ENCODE results near the gene CDCA4. TPM values are rescaled to one million over a fixed set of nuclear protein-coding genes. Genes with fewer than 3 reads are reported as not detected.

Gene CDCA4
- total and polyA plus RNA-seq, 10 of the 15 experiments (the other 5 are each of a cell fraction or from before 2014, with no cell fraction given), result 10.4 to 64.0 (median 52.1) TPM

GRCh38 chr14:105045710-105046326, 24.9 kb upstream of the CDCA4 start (continued):
- 0 out of 4 replicates have a peak, but pooled peaks of 1 of the 2 experiments have one; percentile 53 for TF ChIP-seq ETV6 (conservative IDR thresholded peaks at IDR 0.05 in 1 of 2, IDR thresholded peaks at IDR 0.05 in 1 of 2; ENCODE audit: borderline replicate concordance in 1 of 2, low read depth in 1 of 2)
- no peak for TF ChIP-seq IRF5 (IDR thresholded peaks at IDR 0.05; ENCODE audit: borderline replicate concordance)
- TF ChIP-seq MYC (IDR thresholded peaks at IDR 0.05; ENCODE audit: insufficient read depth, insufficient read length, insufficient replicate concordance, low read length, severe bottlenecking), result no peak
- TF ChIP-seq SREBF2 (IDR thresholded peaks at IDR 0.05; ENCODE audit: low read length), result no peak
- TF ChIP-seq PML (IDR thresholded peaks at IDR 0.05; ENCODE audit: low read length), result peak; percentile 41; the same call in 1 of the 2 replicates
- TF ChIP-seq NRF1 (conservative IDR thresholded peaks at IDR 0.05; ENCODE audit: low read depth, low read length), result no peak; the same call in 1 of the 2 replicates
- no peak; the same call in 1 of the 2 replicates for TF ChIP-seq EED (IDR thresholded peaks at IDR 0.05; ENCODE audit: low read depth)
- TF ChIP-seq RCOR1 (conservative IDR thresholded peaks at IDR 0.05; ENCODE audit: low read depth, low read length), result no peak
- no peak for TF ChIP-seq PAX8 (IDR thresholded peaks at IDR 0.05)
- TF ChIP-seq RELB (IDR thresholded peaks at IDR 0.05; ENCODE audit: low read depth), result no peak
- TF ChIP-seq STAT3 (IDR thresholded peaks at IDR 0.05; ENCODE audit: low read depth, low read length), result no peak
- TF ChIP-seq PBX3 (IDR thresholded peaks at IDR 0.05; ENCODE audit: insufficient replicate concordance, low read depth, low read length), result no peak
- TF ChIP-seq NFXL1 (IDR thresholded peaks at IDR 0.05; ENCODE audit: borderline replicate concordance), result no peak
- TF ChIP-seq NFYB (IDR thresholded peaks at IDR 0.05; ENCODE audit: insufficient read depth, low read depth, low read length), result no peak
- TF ChIP-seq GABPA (IDR thresholded peaks at IDR 0.05; ENCODE audit: low read depth), result no peak
- TF ChIP-seq MLLT1 (IDR thresholded peaks at IDR 0.05), result no peak
- TF ChIP-seq HSF1 (IDR thresholded peaks at IDR 0.05; ENCODE audit: low read depth, low read length), result 0 out of 2 replicates have a peak, but pooled peaks have one; percentile 47
- TF ChIP-seq PAX5 (IDR thresholded peaks at IDR 0.05; ENCODE audit: borderline replicate concordance, low read depth, low read length), result no peak; the same call in 1 of the 2 replicates
- peak; percentile 99 for TF ChIP-seq SMC3 (IDR thresholded peaks at IDR 0.05; ENCODE audit: borderline replicate concordance, low read length)
- peak; percentile 90 for TF ChIP-seq GATAD2B (conservative IDR thresholded peaks at IDR 0.05; ENCODE audit: low read depth)
- peak in 1 of 2 experiments; percentile 54; a peak in 1 of 3 replicates for TF ChIP-seq EGR1 (IDR thresholded peaks at IDR 0.05; ENCODE audit: borderline replicate concordance in 1 of 2, low read depth in 2 of 2, low read length in 2 of 2)
- no peak for TF ChIP-seq ZNF622 (IDR thresholded peaks at IDR 0.05)
- TF ChIP-seq WRNIP1 (IDR thresholded peaks at IDR 0.05; ENCODE audit: borderline replicate concordance, low read depth, low read length), result no peak

Data from GM12878 (cell line).